ENCODE data around the gene MCAM.

MCAM gene

DNA sequence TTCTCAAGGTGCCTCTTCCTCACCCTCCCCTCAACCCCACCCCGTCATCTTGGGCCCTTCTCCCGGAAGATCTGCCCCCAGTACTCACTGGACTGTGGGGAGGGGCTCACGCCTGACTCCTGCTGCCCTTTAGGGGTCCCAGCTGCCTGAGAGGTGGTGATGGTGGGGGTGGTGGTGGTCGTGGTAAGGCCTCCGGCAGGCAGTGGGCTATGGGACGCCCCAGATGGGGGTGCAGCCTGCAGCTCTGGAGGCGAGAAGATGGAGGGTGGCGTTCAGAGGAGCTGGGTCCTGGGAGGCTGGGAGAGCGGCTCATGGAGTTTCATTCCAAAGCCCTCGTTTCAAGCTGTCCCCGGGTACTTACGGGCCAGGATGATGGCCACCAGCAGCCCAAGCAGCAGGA lies 28.8 kb upstream of the MCAM start:
- no peak for DNase-seq (ENCODE audit: low read depth)

DNA sequence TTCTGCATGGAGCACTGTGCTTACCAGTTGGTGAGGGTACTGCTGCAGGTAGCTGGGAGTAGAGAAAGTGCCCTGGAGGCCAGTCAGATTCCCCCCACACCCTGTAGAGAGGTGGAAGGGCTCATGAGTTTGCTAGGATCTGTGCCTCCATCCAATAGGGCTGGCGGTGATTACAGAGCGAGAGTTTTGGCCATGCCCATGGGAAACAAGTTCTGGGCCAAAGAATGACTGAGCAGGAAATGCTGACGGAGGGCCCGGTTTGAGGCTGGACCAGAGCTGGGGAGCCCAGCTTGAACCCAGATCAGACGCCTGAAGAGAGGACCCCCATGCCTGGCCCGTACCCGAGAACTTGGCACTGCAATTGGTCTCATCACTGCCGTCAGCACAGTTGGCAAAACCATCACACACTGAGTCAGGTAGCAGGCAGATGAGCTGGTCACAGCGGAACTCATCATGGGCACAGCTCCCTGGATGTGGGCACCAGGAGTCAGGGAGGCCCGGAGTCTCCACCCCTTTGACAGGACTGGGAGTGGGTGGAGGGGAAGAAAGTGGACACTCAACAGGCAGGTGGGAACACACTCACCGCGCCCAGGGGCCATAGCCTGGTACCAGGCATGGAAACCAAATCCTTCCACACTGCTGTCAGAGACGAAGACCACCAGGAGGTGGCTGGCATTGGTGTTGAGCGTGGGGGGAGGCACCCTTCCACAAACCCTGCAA lies 27.5 kb upstream of the MCAM start:
- DNase-seq (ENCODE audit: low read depth): no peak

DNA sequence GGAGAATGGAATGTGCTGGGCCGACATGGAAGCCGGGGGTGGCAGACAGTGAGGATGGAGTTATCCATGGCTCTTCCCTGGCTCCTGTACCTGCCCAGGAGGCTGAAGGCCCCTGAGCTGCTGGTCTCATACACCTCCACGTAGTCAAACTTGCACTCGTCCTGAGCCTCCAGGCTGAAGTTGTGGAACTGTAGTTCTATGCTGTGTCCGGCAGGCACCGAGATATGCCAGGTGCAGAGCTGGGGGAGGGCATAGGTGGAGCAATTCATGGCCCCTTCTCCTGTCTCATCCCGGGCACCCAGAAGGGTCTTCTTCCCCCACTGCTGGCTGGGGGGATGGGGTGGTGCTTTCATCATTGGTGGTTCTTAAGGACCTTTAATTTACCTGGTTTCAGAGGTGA lies 26.8 kb upstream of the MCAM start:
- no peak for DNase-seq (ENCODE audit: low read depth)

DNA sequence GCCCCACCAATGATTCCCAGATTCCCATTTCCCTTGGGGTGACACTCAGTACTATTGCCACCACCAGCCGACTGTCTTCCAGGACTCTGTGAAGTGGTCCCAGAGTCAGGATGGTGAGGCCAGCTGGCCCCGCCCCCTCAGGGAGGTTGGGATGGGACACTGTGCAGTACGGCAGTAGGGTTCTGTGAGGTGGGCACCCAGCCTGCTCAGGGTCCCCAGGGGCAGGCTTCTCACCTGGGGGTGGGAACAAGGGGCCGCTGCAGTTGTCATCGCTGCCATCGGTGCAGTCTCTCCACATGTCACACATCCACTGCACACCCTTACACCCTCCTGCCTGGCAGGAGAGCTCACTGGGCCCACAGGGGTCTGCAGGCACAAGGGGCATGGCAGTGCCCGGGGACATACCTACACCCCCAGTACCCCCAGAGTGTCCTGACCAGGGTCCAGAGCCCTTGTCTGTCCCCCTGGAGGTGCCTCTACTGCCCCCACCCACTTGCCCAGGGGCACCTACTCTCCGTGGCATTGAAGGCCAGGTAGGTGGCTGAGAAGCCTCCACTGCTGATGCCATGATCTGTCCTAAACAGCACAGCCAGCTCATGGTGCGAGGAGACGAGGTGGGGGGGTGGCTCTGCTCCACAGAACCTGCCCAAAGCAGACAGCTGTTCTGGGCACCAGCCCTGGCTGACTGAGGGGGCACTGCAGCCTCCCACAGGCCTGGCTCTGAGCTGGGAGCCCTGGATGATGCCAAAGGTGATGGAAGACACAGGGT lies 25.6 kb upstream of the MCAM start:
- no peak for DNase-seq (ENCODE audit: low read depth)

DNA sequence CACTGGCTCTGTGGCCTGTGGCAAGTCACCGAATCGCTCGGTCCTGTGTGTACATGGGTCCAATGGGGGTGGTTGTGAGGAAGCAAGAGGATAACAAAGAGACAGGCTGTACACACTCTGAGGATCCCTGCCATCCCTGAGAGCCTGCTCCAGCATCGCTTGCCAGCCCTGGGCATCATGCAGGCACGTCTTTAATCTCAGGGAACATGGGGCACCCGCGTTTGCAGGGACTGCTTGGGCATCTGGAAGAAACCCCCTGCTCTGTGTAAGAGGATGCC lies 25.0 kb upstream of the MCAM start:
- no peak for DNase-seq (ENCODE audit: low read depth)

DNA sequence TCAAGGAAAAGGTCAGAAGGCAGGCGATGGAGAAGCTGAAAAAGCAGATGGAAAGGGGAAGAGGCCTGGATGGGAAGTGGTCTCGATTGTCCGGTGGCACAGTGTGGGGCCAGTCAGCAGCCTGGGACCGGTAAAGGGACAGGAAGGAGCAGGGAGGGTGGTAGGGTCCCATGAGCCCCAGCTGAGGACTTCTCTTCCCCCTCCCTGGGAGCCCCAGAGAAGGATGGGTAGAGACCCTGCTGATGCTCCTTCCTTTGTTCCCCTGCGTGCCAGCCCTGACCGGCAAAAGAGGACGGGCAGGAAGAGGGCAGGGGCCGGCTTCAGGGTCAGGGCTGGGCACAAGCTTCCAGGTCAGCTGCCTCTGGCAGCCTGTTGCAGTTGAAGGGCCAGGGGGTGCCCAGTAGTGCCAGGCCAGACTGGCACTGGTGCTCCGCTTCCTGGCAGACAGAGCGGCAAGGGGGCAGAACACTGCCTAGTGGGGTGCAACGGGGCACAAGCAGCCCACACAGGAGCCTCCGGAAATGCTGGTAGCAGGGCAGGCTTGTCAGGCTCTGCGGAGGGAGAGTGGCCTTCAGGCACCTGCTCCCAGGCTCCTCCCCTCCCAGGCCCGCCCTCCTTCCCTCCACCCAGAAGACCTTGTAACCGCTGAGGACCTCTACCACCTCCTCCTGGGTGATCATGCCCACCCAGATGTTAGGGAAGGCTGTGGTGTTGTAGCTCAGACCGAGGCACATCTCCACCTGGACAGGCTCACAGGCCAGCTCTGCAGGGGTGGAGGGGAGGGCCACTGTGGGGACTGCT lies 24.5 kb upstream of the MCAM start:
- DNase-seq (ENCODE audit: low read depth): no peak

DNA sequence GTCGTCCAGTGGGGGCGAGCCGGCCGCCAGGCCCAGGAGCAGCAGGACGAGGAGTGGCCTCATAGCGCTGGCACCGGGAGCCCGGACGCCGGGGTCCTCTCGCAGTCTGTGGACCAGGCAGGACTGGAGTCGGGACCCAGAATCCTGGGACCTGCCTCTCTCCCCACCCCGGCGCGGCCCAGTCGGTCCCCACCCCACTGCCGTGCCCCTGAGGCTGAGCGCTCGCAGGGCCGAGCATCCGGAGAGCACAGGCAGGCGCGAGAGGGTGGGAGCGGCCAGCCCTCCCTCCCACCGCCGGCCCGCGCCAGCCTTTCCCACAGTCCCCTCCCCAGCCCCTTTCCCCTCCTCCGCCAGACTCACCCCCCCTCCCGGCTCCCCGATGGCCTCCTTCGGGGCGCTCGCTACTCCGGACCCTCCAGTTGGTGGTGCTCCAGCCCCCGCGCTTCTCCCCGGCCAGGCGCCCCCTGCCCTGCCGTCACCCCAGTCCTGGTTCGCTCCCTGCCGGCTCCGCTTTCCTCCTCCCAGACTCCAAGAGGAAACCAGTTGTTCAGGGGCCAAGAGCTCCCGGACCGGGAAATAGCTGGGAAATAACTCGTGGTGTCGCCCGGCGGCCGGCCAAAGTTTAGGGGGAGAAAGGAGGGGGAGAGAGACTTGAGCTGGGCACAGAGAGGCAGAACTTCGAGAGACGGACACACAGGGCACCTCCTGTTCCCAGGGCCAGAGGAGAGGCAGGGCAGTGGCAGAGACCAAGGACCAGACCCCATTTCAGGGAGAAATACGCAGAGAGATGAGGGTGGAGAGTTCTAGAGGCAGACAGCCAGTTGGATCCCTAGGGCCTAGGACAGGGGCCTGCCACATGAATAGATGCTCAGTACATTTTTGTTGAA lies 23.6 kb upstream of the MCAM start, which contains the start of gene C1QTNF5:
Gene C1QTNF5 (minus strand): TSS at position 549 of the 887 bp plus-strand sequence. CDS start 486 bp downstream, at position 63.
- no peak for DNase-seq (ENCODE audit: low read depth)

DNA sequence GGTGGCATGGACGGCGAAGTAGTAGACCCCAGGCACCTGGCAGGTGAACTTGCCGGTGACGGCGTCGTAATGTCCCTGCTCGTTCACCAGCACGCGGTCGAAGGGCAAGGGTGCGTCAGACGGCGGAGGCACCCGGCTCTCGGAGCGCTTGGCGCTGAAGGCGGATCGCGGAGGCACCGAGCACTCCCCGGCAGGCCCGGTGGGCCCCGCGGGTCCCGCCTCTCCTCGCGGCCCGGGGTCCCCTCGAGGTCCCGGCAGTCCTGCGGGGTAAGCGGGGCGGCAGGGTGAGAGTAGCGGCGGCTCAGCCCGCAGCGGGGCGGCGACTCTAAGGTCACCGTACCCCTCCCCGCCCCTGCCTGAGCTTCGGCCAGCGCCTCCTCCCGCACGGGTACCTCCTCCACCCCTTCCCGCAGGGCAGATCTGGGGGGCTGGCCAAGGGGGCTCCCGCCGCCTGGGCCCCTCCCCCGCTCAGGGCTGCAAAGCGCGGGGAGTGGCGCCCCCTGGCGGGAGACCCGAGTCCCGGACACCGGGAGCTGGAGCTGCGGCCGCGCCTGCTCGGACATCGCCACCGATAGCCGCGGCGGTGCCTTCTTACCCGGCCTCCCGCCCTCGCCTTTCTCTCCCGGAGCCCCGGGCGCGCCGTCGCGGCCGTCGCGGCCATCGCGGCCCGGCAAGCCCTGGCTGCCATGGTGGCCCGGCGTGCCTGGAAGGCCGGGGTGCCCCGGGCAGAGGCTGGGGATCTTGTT lies 22.8 kb upstream of the MCAM start:
- DNase-seq (ENCODE audit: low read depth): no peak

DNA sequence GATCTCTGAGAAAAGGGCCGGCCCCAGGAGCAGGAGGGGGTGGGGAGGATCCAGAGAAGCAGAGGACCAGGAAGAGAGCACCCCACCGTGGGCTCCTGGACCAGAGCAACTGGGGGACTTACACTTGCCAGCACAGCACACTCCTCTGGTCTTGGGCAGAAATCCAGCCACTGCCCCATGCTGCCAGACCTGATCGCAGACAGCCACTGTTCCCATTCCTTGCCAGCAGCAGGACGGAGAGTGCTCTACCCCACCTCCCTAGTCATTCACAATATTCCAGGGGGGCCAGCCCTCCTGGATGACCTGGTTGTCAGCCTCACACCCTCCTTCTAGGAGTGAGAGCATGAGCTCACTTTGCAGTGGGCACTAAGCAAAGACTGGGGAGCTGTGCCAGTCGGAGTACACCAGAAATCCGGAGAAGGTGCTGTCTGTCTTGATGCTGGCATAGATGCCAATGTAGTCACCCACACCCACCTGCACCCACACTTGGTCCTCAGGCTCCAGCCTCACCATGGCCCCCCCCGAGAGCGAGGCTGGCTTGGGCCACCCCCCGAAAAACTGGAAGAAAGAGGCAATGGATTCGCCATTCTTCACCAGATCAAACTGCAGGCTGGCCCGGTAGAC lies 22.1 kb upstream of the MCAM start:
- DNase-seq (ENCODE audit: low read depth): no peak

DNA sequence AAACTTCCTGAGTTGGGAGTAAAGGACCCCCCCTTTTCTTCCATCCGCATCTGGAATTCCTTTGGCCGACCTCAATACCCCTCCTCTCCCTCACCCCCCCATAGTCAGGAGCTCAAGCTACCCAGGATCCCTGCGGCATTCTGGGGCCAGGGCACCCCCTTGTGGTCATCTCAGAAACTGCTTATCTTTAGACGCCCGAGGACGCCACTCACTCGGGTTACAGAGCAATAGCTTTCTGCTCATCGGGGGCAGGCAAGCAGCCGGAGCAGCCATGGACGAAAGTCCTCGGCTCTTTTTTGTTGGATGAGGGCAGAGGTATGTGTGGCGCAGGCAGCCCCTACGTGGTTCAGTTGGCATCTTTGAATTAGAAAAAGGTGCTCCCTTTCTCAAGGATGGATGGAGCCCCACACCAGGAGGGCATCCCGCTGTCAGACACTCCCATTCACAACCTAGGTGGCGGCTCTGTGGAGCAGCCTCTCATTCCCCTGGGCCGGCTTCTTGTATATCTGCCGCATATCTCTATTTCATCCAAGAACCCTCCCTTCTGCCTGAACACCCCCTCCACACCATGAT lies 21.5 kb upstream of the MCAM start:
- no peak for DNase-seq (ENCODE audit: low read depth)

DNA sequence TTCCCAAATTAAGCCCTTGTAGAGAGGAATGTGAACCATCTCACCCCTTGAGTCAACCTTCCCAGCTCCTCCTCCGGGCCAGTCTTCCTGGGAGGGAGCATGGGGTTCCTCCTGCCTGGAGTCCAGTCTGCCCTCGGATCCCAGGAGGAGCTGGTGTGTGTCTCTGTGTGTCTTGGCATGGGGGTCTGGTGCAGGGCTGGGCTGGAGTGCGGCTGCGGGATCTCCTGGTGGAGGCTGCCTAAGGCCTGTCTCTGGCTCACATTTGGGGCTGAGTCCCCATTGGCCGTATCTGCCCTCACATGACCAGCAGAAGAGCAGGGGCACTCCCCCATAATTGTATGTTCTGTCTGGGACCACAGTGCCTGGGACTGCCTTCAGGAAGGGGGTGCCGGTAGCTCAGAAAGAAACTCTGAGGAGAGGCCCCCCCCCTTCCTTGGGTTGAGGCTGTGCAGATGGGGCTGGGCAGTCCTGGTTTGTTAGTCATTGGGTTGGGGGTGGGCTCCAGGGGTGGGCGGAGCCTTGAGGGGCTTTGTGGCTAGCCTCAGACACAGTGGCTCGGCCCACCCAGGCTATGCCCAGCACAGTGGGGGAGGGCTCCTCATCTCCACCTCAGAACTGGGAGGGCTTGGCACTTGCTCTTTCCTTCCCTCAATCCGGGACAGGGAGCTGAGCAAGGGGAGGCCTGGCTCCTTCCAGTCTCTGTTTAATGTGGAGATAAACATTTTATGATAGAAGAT lies 20.8 kb upstream of the MCAM start:
- no peak for DNase-seq (ENCODE audit: low read depth)

DNA sequence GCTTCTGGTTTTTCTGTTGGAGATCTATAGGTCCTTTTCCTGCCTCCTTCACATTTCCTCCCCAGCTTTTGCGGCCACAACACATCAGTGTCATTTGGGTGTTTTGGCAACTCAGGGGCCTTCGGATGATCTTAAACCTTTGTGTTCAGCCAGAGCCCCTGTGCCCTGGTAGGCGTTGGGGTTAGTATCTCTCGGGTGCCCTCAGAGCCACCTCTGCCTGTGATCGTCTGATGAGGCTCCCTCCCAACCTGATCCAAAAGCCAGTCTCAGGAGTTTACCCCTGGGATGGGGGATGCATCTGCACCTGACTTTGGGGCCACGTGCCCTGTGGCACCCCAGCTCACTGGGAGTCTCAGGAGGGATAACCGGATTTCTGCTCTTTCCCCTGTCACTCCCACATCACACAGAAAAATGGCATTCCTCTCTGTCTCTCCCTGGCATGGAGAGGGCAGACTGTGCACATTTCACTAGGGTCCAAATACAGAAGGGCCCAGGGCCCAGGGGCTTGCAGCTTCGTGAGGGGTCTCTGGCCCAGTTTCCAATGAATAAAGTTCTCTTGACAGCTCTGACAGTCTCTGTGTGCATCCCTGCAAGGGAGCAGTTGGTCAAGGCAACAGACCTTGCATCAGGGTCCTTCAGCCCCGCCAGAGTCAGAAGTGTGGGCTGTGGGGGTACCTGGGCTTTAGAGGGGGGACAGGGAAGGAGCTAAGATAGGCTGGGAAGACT lies 20.0 kb upstream of the MCAM start:
- DNase-seq (ENCODE audit: low read depth): no peak

DNA sequence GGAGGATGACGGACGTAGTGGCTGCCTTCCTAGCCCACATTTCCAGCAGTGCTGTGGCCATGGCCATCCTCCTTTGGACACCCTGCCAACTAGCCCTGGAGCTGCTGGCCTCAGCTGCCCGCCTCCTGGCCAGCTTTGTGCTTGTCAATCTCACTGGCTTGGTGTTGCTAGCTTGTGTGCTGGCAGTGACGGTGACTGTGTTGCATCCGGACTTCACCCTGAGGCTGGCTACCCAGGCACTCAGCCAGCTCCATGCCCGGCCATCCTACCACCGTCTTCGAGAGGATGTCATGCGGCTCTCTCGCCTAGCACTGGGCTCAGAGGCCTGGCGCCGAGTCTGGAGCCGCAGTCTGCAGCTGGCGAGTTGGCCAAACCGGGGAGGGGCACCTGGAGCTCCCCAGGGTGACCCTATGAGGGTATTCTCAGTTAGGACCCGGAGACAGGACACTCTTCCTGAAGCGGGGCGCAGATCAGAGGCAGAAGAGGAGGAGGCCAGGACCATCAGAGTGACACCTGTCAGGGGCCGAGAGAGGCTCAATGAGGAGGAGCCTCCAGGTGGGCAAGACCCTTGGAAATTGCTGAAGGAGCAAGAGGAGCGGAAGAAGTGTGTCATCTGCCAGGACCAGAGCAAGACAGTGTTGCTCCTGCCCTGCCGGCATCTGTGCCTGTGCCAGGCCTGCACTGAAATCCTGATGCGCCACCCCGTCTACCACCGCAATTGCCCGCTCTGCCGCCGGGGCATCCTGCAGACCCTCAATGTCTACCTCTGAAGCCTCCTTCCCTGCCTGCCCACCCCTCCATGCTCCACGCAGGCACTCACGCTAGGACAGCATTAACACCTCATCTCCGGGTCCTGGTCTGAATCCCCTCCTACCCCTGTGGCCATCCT lies 19.0 kb upstream of the MCAM start:
- DNase-seq (ENCODE audit: low read depth): no peak

DNA sequence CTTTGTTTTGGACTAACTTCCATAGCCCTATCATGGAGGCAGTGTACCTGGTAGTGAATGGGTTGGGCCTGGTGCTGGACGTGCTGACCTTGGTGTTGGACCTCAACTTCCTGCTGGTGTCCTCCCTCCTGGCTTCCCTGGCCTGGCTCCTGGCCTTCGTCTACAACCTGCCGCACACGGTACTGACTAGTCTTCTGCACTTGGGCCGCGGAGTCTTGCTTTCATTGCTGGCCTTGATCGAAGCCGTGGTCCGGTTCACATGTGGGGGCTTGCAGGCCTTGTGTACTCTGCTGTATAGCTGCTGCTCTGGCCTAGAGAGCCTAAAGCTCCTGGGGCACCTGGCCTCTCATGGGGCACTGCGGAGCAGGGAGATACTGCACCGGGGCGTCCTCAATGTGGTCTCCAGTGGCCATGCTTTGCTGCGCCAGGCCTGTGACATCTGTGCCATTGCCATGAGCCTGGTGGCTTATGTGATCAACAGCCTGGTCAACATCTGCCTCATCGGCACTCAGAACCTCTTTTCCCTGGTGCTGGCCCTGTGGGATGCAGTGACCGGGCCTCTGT lies 18.2 kb upstream of the MCAM start:
- DNase-seq (ENCODE audit: low read depth): no peak

DNA sequence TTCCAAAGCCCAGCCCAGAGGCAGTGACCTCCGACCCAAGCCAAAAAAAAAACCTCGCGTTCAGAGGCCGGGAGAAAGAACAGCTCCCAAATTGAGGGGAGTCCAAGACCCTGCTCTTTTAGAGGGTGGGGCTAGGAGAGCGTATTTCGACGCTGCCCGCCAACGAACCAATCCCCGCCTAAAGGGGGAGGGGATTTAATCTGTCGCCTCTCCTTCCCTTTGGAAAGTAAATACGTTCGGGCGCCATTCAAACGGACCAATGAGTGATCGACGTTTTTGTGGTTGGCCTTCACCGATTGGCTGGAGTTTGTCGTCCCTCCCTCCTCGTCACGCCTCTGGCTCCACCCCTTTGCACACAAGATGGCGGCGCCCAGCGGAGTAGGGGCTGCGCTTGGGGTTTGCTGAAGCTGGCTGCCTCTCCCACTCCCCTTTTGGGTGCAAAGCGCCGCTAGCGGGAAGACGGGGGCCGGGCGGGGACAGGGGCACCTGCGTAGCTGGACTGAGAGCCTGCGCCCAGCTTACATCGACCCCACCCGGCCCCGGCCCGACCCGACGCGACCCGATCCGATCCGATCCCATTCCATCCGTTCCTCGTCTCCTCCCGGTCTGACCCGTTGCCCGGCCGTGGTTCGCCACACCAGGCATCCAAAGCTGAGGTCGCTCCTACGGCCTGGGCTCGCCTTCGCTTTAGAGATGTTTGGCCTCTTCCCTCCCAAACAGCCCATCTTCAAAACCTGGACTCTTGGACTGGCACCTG lies 17.4 kb upstream of the MCAM start, which contains the start of gene RNF26:
Gene RNF26 (plus strand): TSS at position 354 of the 757 bp plus-strand sequence. CDS start 596 bp downstream, outside the sequence.
- peak; percentile 90 for DNase-seq (ENCODE audit: low read depth)

DNA sequence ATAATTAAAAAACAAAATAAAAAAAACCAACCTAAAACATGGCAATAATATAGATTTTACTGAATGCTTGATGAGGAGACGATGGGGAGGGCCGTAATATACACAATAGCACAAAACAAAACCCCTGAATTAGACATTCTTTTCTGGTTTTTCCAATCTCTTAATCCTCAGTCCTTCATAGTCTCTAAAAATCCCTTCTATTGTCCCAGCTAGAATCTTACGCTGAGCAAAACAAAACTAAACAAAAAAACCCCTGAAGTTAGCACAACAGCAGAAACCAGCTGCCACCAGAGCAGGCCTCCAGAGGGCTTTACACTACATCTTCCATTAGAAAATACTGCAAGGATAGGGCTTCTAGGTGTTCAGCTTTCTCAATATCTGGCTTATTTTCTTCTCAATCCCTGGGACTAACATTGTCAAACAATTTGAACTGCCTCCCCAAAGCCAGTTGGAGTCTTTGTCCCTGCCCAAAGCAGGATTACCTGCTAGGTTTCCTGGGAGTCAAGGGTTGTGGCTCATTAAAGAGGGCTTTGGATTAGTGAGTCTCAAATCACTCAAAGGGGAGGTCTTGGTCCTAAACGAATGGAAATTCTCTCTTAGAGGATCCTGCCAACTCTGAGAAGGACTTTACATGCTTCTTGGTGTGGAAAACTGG lies 15.3 kb upstream of the MCAM start:
- DNase-seq (ENCODE audit: low read depth): no peak
